ENCODE results near the gene DOCK2. TPM values are rescaled to one million over a fixed set of nuclear protein-coding genes. Genes with fewer than 3 reads are reported as not detected.

Gene DOCK2
- total RNA-seq, 5 donors from 2014 or later (not counting 1 experiment from before 2014, with no cell fraction given): 168 to 303 (median 197) TPM

GRCh38 chr5:169869066-169869465, 232.0 kb downstream of the DOCK2 start:
- Mint-ChIP-seq H3K27me3 (no peaks in the 10 kb centered on the region), H3K27ac (no peak overlapping the region), H3K4me1 (peaks cover 0 to 14% (median 13%) of the 10 kb centered on the region in 3 donors), H3K4me3 (no peak overlapping the region), H3K9me3 (no peaks in the 10 kb centered on the region), H3K36me3 (peaks cover 60% of the 10 kb centered on the region)
- Histone ChIP-seq H3K4me1 (ENCODE audit: control insufficient read depth in 1 of 2, extremely low read depth in 1 of 2, insufficient read depth in 2 of 2, low read length in 2 of 2) (no peaks in the 10 kb centered on the region), H3K9me3 (no peaks in the 10 kb centered on the region), H3K4me3 (ENCODE audit: control insufficient read depth in 1 of 2, extremely low read depth in 1 of 2, low read length in 1 of 2) (no peak overlapping the region), H3K27ac (ENCODE audit: low read length) (no peak overlapping the region), H3K27me3 (replicated peaks in 1 of 2; ENCODE audit: control insufficient read depth in 2 of 2, extremely low read depth in 1 of 2, insufficient read depth in 2 of 2, low read length in 1 of 2) (no peaks in the 10 kb centered on the region), H3K36me3 (ENCODE audit: control insufficient read depth in 2 of 2, extremely low read depth in 1 of 2, insufficient read depth in 1 of 2, low read length in 1 of 2) (peaks cover 10 to 47% of the 10 kb centered on the region in 2 donors)
- POLR2A ChIA-PET: no interaction called here
- ATAC-seq (replicated peaks in 1 of 4) (no peak), DNase-seq (no peak)
- CTCF ChIA-PET: no interaction called here
- 100% methylated on average over 2 of the region's 3 CpGs for WGBS (ENCODE audit: insufficient coverage)

GRCh38 chr5:169870211-169870610, 233.1 kb downstream of the DOCK2 start:
- CTCF ChIA-PET: no interaction called here

GRCh38 chr5:169871826-169872490, 234.9 kb downstream of the DOCK2 start:
- POLR2A ChIA-PET: no interaction called here
- H3K4me1 Mint-ChIP-seq: peaks cover 2 to 28% (median 2%) of the 10 kb centered on the region in 3 donors

More at GRCh38 chr5:169870211-169870610, 233.1 kb downstream of the DOCK2 start:
- no peak overlapping the region for H3K27ac Mint-ChIP-seq
- peaks cover 0 to 14% (median 6%) of the 10 kb centered on the region in 3 donors for H3K4me1 Mint-ChIP-seq
- Histone ChIP-seq H3K27me3 (replicated peaks in 1 of 2; ENCODE audit: control insufficient read depth in 2 of 2, extremely low read depth in 1 of 2, insufficient read depth in 2 of 2, low read length in 1 of 2) (no peaks in the 10 kb centered on the region), H3K27ac (ENCODE audit: low read length) (no peak overlapping the region), H3K4me1 (ENCODE audit: control insufficient read depth in 1 of 2, extremely low read depth in 1 of 2, insufficient read depth in 2 of 2, low read length in 2 of 2) (no peaks in the 10 kb centered on the region), H3K4me3 (ENCODE audit: control insufficient read depth in 1 of 2, extremely low read depth in 1 of 2, low read length in 1 of 2) (no peak overlapping the region), H3K36me3 (ENCODE audit: control insufficient read depth in 2 of 2, extremely low read depth in 1 of 2, insufficient read depth in 1 of 2, low read length in 1 of 2) (peaks cover 8 to 49% of the 10 kb centered on the region in 2 donors), H3K9me3 (no peaks in the 10 kb centered on the region)
- H3K27me3 Mint-ChIP-seq: no peaks in the 10 kb centered on the region
- 100% methylated on average over 1 of the region's 2 CpGs for WGBS (ENCODE audit: insufficient coverage)
- no peak for DNase-seq
- H3K9me3 Mint-ChIP-seq: no peaks in the 10 kb centered on the region
- POLR2A ChIA-PET: no interaction called here
- no peak overlapping the region for H3K4me3 Mint-ChIP-seq
- H3K36me3 Mint-ChIP-seq: peaks cover 59% of the 10 kb centered on the region
- no peak for ATAC-seq (replicated peaks in 1 of 4)

GRCh38 chr5:169873642-169874041, 236.6 kb downstream of the DOCK2 start:
- H3K4me1 Mint-ChIP-seq: peaks cover 2 to 27% (median 4%) of the 10 kb centered on the region in 3 donors
- H3K36me3 Mint-ChIP-seq: peaks cover 59% of the 10 kb centered on the region

More at GRCh38 chr5:169871826-169872490, 234.9 kb downstream of the DOCK2 start:
- Histone ChIP-seq H3K27me3 (replicated peaks in 1 of 2; ENCODE audit: control insufficient read depth in 2 of 2, extremely low read depth in 1 of 2, insufficient read depth in 2 of 2, low read length in 1 of 2) (no peaks in the 10 kb centered on the region), H3K4me1 (ENCODE audit: control insufficient read depth in 1 of 2, extremely low read depth in 1 of 2, insufficient read depth in 2 of 2, low read length in 2 of 2) (no peaks in the 10 kb centered on the region), H3K27ac (ENCODE audit: low read length) (no peak overlapping the region), H3K9me3 (no peaks in the 10 kb centered on the region), H3K4me3 (ENCODE audit: control insufficient read depth in 1 of 2, extremely low read depth in 1 of 2, low read length in 1 of 2) (no peak overlapping the region), H3K36me3 (ENCODE audit: control insufficient read depth in 2 of 2, extremely low read depth in 1 of 2, insufficient read depth in 1 of 2, low read length in 1 of 2) (peaks cover 10 to 42% of the 10 kb centered on the region in 2 donors)
- H3K27me3 Mint-ChIP-seq: no peaks in the 10 kb centered on the region
- CTCF ChIA-PET: no interaction called here
- H3K27ac Mint-ChIP-seq: no peak overlapping the region
- peaks cover 58% of the 10 kb centered on the region for H3K36me3 Mint-ChIP-seq
- H3K9me3 Mint-ChIP-seq: no peaks in the 10 kb centered on the region
- 100% methylated on average over 4 of the region's 5 CpGs for WGBS (ENCODE audit: insufficient coverage)
- no peak for DNase-seq
- ATAC-seq (replicated peaks in 1 of 4): no peak
- H3K4me3 Mint-ChIP-seq: no peak overlapping the region

GRCh38 chr5:169874621-169875020, 237.5 kb downstream of the DOCK2 start:
- no peaks in the 10 kb centered on the region for H3K27me3 ChIP-seq (replicated peaks in 1 of 2; ENCODE audit: control insufficient read depth in 2 of 2, extremely low read depth in 1 of 2, insufficient read depth in 2 of 2, low read length in 1 of 2)
- no peak overlapping the region for H3K27ac ChIP-seq (ENCODE audit: low read length)
- WGBS (ENCODE audit: insufficient coverage): 97% methylated on average over 3 of the region's 4 CpGs
- CTCF ChIA-PET: interaction anchor here in 1 of 2 donors (0.7 kb wide), 1 partner anchor 349 kb away, joined by 6 read pairs; no protein-coding TSS in a partner anchor
- ATAC-seq (replicated peaks in 1 of 4) (no peak), DNase-seq (no peak)
- Mint-ChIP-seq H3K4me3 (no peak overlapping the region), H3K27me3 (no peaks in the 10 kb centered on the region), H3K4me1 (peaks cover 6 to 26% (median 7%) of the 10 kb centered on the region in 3 donors), H3K9me3 (no peaks in the 10 kb centered on the region), H3K36me3 (peaks cover 59% of the 10 kb centered on the region), H3K27ac (no peak overlapping the region)
- no peaks in the 10 kb centered on the region for H3K4me1 ChIP-seq (ENCODE audit: control insufficient read depth in 1 of 2, extremely low read depth in 1 of 2, insufficient read depth in 2 of 2, low read length in 2 of 2)
- H3K36me3 ChIP-seq (ENCODE audit: control insufficient read depth in 2 of 2, extremely low read depth in 1 of 2, insufficient read depth in 1 of 2, low read length in 1 of 2): peaks cover 10 to 20% of the 10 kb centered on the region in 2 donors
- no peak overlapping the region for H3K4me3 ChIP-seq (ENCODE audit: control insufficient read depth in 1 of 2, extremely low read depth in 1 of 2, low read length in 1 of 2)
- POLR2A ChIA-PET: no interaction called here
- H3K9me3 ChIP-seq: no peaks in the 10 kb centered on the region

More at GRCh38 chr5:169873642-169874041, 236.6 kb downstream of the DOCK2 start:
- no peaks in the 10 kb centered on the region for H3K9me3 ChIP-seq
- peaks cover 10 to 28% of the 10 kb centered on the region in 2 donors for H3K36me3 ChIP-seq (ENCODE audit: control insufficient read depth in 2 of 2, extremely low read depth in 1 of 2, insufficient read depth in 1 of 2, low read length in 1 of 2)
- CTCF ChIA-PET: interaction anchor here in 1 of 2 donors (0.7 kb wide), 1 partner anchor 60 kb away, joined by 6 read pairs; no protein-coding TSS in a partner anchor
- H3K4me3 ChIP-seq (ENCODE audit: control insufficient read depth in 1 of 2, extremely low read depth in 1 of 2, low read length in 1 of 2): no peak overlapping the region
- Mint-ChIP-seq H3K9me3 (no peaks in the 10 kb centered on the region), H3K27me3 (no peaks in the 10 kb centered on the region), H3K27ac (no peak overlapping the region), H3K4me3 (no peak overlapping the region)
- no CpG with 5 or more reads among the region's 5 CpGs for WGBS (ENCODE audit: insufficient coverage)
- ATAC-seq (replicated peaks in 1 of 4): no peak
- DNase-seq: no peak
- H3K27me3 ChIP-seq (replicated peaks in 1 of 2; ENCODE audit: control insufficient read depth in 2 of 2, extremely low read depth in 1 of 2, insufficient read depth in 2 of 2, low read length in 1 of 2): no peaks in the 10 kb centered on the region
- POLR2A ChIA-PET: interaction anchor here in 1 of 2 donors (0.6 kb wide), 1 partner anchor 948 kb away, joined by 3 read pairs; no protein-coding TSS in a partner anchor
- no peaks in the 10 kb centered on the region for H3K4me1 ChIP-seq (ENCODE audit: control insufficient read depth in 1 of 2, extremely low read depth in 1 of 2, insufficient read depth in 2 of 2, low read length in 2 of 2)
- no peak overlapping the region for H3K27ac ChIP-seq (ENCODE audit: low read length)

- H3K27me3 ChIP-seq (replicated peaks in 1 of 2; ENCODE audit: control insufficient read depth in 2 of 2, extremely low read depth in 1 of 2, insufficient read depth in 2 of 2, low read length in 1 of 2): no peaks in the 10 kb centered on the region
- Mint-ChIP-seq H3K4me1 (peaks cover 6 to 26% (median 7%) of the 10 kb centered on the region in 3 donors), H3K27me3 (no peaks in the 10 kb centered on the region), H3K27ac (no peak overlapping the region), H3K4me3 (no peak overlapping the region), H3K36me3 (peaks cover 55% of the 10 kb centered on the region), H3K9me3 (no peaks in the 10 kb centered on the region)
- ChIA-PET CTCF (no interaction called here), POLR2A (interaction anchor here in 1 of 2 donors (0.7 kb wide), 1 partner anchor 23 kb away, joined by 3 read pairs; no protein-coding TSS in a partner anchor)
- H3K27ac ChIP-seq (ENCODE audit: low read length): no peak overlapping the region
- peaks cover 8 to 15% of the 10 kb centered on the region in 2 donors for H3K36me3 ChIP-seq (ENCODE audit: control insufficient read depth in 2 of 2, extremely low read depth in 1 of 2, insufficient read depth in 1 of 2, low read length in 1 of 2)
- no peak overlapping the region for H3K4me3 ChIP-seq (ENCODE audit: control insufficient read depth in 1 of 2, extremely low read depth in 1 of 2, low read length in 1 of 2)
- WGBS (ENCODE audit: insufficient coverage): 98% methylated on average over 7 of the region's 8 CpGs
- H3K4me1 ChIP-seq (ENCODE audit: control insufficient read depth in 1 of 2, extremely low read depth in 1 of 2, insufficient read depth in 2 of 2, low read length in 2 of 2): no peaks in the 10 kb centered on the region
- DNase-seq (no peak), ATAC-seq (replicated peaks in 1 of 4) (no peak)
- no peaks in the 10 kb centered on the region for H3K9me3 ChIP-seq
Observed at GRCh38 chr5:169875091-169875728, 238.1 kb downstream of the DOCK2 start.
